Neuronal stem cell (in vitro differentiated cells): ENCODE measurements around the gene CIBAR2.
A peak's percentile ranks its signal among the peaks of the same experiment; 100 is the strongest.

Experiments
- DNase-seq: peaks from one replicate; pipeline ENCODE4 v3.0.0-alpha.2; 2013; ENCODE audit warnings: low spot score
- H2AFZ ChIP-seq: one replicate; pipeline ENCODE4 v1.6.1; 2013; ENCODE audit warnings: mild to moderate bottlenecking, low read length, inconsistent platforms
- H2AK5ac ChIP-seq: 2 replicates; pipeline ENCODE4 v1.6.1; 2013; ENCODE audit warnings: low read depth, mild to moderate bottlenecking, inconsistent platforms, low read length, moderate library complexity, mixed read lengths
- H2BK120ac ChIP-seq: 2 replicates; pipeline ENCODE4 v1.6.1; 2013; ENCODE audit warnings: low read depth, mild to moderate bottlenecking, inconsistent platforms, low read length, moderate library complexity, mixed read lengths
- H2BK12ac ChIP-seq: one replicate; pipeline ENCODE4 v1.6.1; 2013; ENCODE audit warnings: low read length, inconsistent platforms
- H2BK15ac ChIP-seq: 2 replicates; pipeline ENCODE4 v1.6.1; 2013; ENCODE audit warnings: mild to moderate bottlenecking, low read length, inconsistent platforms, mixed read lengths
- H2BK5ac ChIP-seq: one replicate; pipeline ENCODE4 v1.6.1; 2013; ENCODE audit warnings: inconsistent platforms, mild to moderate bottlenecking, low read length, moderate library complexity
- H3K14ac ChIP-seq: one replicate; pipeline ENCODE4 v1.6.1; 2013; ENCODE audit warnings: low read length, inconsistent platforms
- H3K18ac ChIP-seq: 2 replicates; pipeline ENCODE4 v1.6.1; 2013; ENCODE audit warnings: low read length, inconsistent platforms
- H3K23ac ChIP-seq: 2 replicates; pipeline ENCODE4 v1.6.1; 2013; ENCODE audit warnings: low read depth, mild to moderate bottlenecking, mixed read lengths, low read length, inconsistent platforms; ENCODE audit not compliant: poor library complexity
- H3K27ac ChIP-seq: replicated peaks from 3 replicates; pipeline ENCODE4 v1.5.1; 2013; ENCODE audit warnings: low read length, inconsistent platforms
- H3K27me3 ChIP-seq, 3 experiments: 2 replicates each; pipeline ENCODE4 v1.6.1; 2013; ENCODE audit warnings: low read length in 3 of 3, mild to moderate bottlenecking in 2 of 3, inconsistent platforms in 1 of 3, low read depth in 1 of 3, mixed read lengths in 1 of 3, moderate library complexity in 1 of 3; ENCODE audit not compliant: control insufficient read depth in 3 of 3, insufficient read depth in 3 of 3
- H3K36me3 ChIP-seq, 2 donors: replicated peaks in 1 of 2; 2 replicates each; pipeline ENCODE4 v1.6.1; 2013; ENCODE audit warnings: low read length in 2 of 2; ENCODE audit not compliant: control insufficient read depth in 2 of 2, insufficient read depth in 2 of 2
- H3K4ac ChIP-seq: 2 replicates; pipeline ENCODE4 v1.6.1; 2013; ENCODE audit warnings: inconsistent platforms, mild to moderate bottlenecking, low read length, moderate library complexity
- H3K4me1 ChIP-seq, 2 donors: 1 replicate in 1 of 2; 2 replicates in 1 of 2; pipeline ENCODE4 v1.6.1; 2013; ENCODE audit warnings: low read length in 2 of 2, low read depth in 1 of 2; ENCODE audit not compliant: control insufficient read depth in 2 of 2, insufficient read depth in 1 of 2
- H3K4me2 ChIP-seq: one replicate; pipeline ENCODE4 v1.6.1; 2013; ENCODE audit warnings: mild to moderate bottlenecking, low read length, inconsistent platforms; ENCODE audit not compliant: insufficient read depth, poor library complexity, severe bottlenecking
- H3K4me3 ChIP-seq, 2 donors: 2 replicates each; pipeline ENCODE4 v1.5.1; 2013; ENCODE audit warnings: low read length in 2 of 2, mild to moderate bottlenecking in 2 of 2, inconsistent platforms in 1 of 2, moderate library complexity in 1 of 2
- H3K79me1 ChIP-seq: one replicate; pipeline ENCODE4 v1.6.1; 2013; ENCODE audit warnings: low read depth, mild to moderate bottlenecking, inconsistent platforms, low read length, moderate library complexity
- H3K9ac ChIP-seq: one replicate; pipeline ENCODE4 v1.6.1; 2013; ENCODE audit warnings: mild to moderate bottlenecking, low read depth, low read length, inconsistent platforms; ENCODE audit not compliant: poor library complexity
- H3K9me3 ChIP-seq, 2 donors: replicated peaks in 1 of 2; 2 replicates each; pipeline versions ENCODE3 to v1.6.1; 2013; ENCODE audit warnings: low read length in 2 of 2, mild to moderate bottlenecking in 2 of 2, inconsistent platforms in 1 of 2, low read depth in 1 of 2, mixed read lengths in 1 of 2, moderate library complexity in 1 of 2; ENCODE audit not compliant: control insufficient read depth in 2 of 2, insufficient read depth in 1 of 2
- H4K8ac ChIP-seq: one replicate; pipeline ENCODE4 v1.6.1; 2013; ENCODE audit warnings: low read depth, mild to moderate bottlenecking, inconsistent platforms, low read length, moderate library complexity
- H4K91ac ChIP-seq: one replicate; pipeline ENCODE4 v1.6.1; 2013; ENCODE audit warnings: low read length, low read depth, mild to moderate bottlenecking, inconsistent platforms; ENCODE audit not compliant: poor library complexity
- WGBS, 2 donors: extraction: QIAGEN DNeasy Blood & Tissue Kit; methylation state at CpG; one replicate each; pipeline ENCODE4 v1.1.7; 2013; ENCODE audit warnings: missing lambda C conversion rate in 2 of 2, mixed read lengths in 1 of 2; ENCODE audit not compliant: insufficient read length in 2 of 2, insufficient replicate concordance in 1 of 2; ENCODE audit errors: extremely low coverage in 2 of 2; 5-methylcytosine and 5-hydroxymethylcytosine counted together

CIBAR2 gene

GRCh38 chr16:85151079-85151602, 38.9 kb upstream of the CIBAR2 start:
- Histone ChIP-seq H3K36me3 (no peaks in the 10 kb centered on the region), H3K18ac (peak overlapping the region; percentile 92), H3K9me3 (no peaks in the 10 kb centered on the region), H4K8ac (no peak overlapping the region), H3K14ac (no peak overlapping the region), H2AK5ac (peak overlapping the region; percentile 87), H3K4me3 (no peak overlapping the region), H2BK12ac (peak overlapping the region; percentile 86), H3K4ac (no peak overlapping the region), H2AFZ (peak overlapping the region; percentile 37), H3K27ac (no peak overlapping the region), H3K23ac (peak overlapping the region; percentile 66), H2BK15ac (peak overlapping the region; percentile 91), H3K4me2 (no peak overlapping the region), H2BK5ac (no peak overlapping the region), H3K4me1 (peaks cover 0 to 28% of the 10 kb centered on the region in 2 donors), H3K9ac (peak overlapping the region; percentile 73), H3K79me1 (no peaks in the 10 kb centered on the region), H2BK120ac (no peak overlapping the region), H4K91ac (no peak overlapping the region), H3K27me3 (peaks cover 0 to 28% (median 0%) of the 10 kb centered on the region in 3 experiments)
- no peak for DNase-seq
- no CpG with 5 or more reads among the region's 11 CpGs for WGBS, 2 donors

DNA sequence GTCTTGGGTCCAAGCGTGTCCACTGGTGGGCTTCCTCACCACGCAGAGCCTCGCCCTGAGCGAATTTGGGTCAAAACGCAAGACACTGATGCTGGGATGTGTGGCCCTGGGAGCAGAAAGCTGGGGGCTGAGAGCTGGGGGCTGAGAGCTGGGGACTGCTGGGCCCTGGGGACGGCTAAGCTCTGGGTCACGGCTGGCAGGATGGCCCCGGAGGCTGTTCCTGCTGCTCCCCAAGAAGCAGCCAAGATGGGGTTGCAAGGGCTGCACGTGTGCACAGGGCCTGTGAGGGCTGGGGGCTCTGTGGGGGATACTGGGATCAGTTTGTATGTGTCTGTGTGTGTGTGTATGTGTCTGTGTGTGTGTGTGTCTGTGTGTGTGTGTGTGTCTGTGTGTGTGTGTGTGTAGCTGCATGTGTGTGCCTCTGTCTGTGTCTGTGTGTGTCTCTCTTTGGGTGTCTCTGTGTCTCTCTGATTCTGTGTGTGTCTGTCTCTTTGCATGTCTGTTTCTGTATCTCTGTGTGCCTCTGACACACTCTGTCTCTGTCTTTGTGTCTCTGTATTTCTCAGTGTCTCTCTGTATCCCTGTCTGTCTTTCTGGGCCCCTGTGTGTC, 38.2 kb upstream of the CIBAR2 start:
- H3K79me1 ChIP-seq = no peaks in the 10 kb centered on the region
- H3K9ac ChIP-seq = peak overlapping the region; percentile 34
- H4K8ac ChIP-seq = no peak overlapping the region
- H3K4me1 ChIP-seq = peaks cover 0 to 28% of the 10 kb centered on the region in 2 donors
- H3K18ac ChIP-seq = peak overlapping the region; percentile 81
- H3K4me3 ChIP-seq = no peak overlapping the region
- H3K4me2 ChIP-seq = no peak overlapping the region
- no peak overlapping the region for H2AFZ ChIP-seq
- peaks cover 0 to 26% (median 0%) of the 10 kb centered on the region in 3 experiments for H3K27me3 ChIP-seq
- WGBS, 2 donors = no CpG with 5 or more reads among the region's 9 CpGs
- H3K4ac ChIP-seq = no peak overlapping the region
- peak overlapping the region; percentile 82 for H2BK15ac ChIP-seq
- H2AK5ac ChIP-seq = peak overlapping the region; percentile 96
- no peak for DNase-seq
- no peaks in the 10 kb centered on the region for H3K36me3 ChIP-seq
- no peak overlapping the region for H3K27ac ChIP-seq
- no peak overlapping the region for H4K91ac ChIP-seq
- H2BK12ac ChIP-seq = peak overlapping the region; percentile 60
- peak overlapping the region; percentile 57 for H3K23ac ChIP-seq
- peak overlapping the region; percentile 79 for H3K14ac ChIP-seq
- peak overlapping the region; percentile 51 for H2BK120ac ChIP-seq
- no peaks in the 10 kb centered on the region for H3K9me3 ChIP-seq
- H2BK5ac ChIP-seq = no peak overlapping the region

GRCh38 chr16:85149776-85150175, 37.5 kb upstream of the CIBAR2 start:
- no peak overlapping the region for H3K27ac ChIP-seq
- peak overlapping the region; percentile 96 for H2AK5ac ChIP-seq
- H3K18ac ChIP-seq = peak overlapping the region; percentile 81
- H2BK12ac ChIP-seq = no peak overlapping the region
- H4K91ac ChIP-seq = no peak overlapping the region
- H3K79me1 ChIP-seq = no peaks in the 10 kb centered on the region
- peak overlapping the region; percentile 51 for H2BK120ac ChIP-seq
- no CpG with 5 or more reads among the region's 14 CpGs for WGBS, 2 donors
- H2BK15ac ChIP-seq = peak overlapping the region; percentile 82
- DNase-seq = no peak
- peak overlapping the region; percentile 79 for H3K14ac ChIP-seq
- H3K4me1 ChIP-seq = peaks cover 0 to 28% of the 10 kb centered on the region in 2 donors
- H3K4me2 ChIP-seq = no peak overlapping the region
- H3K9ac ChIP-seq = no peak overlapping the region
- H3K36me3 ChIP-seq = no peaks in the 10 kb centered on the region
- no peak overlapping the region for H2AFZ ChIP-seq
- H4K8ac ChIP-seq = no peak overlapping the region
- peak overlapping the region; percentile 57 for H3K23ac ChIP-seq
- H3K4me3 ChIP-seq = no peak overlapping the region
- H3K27me3 ChIP-seq = peaks cover 0 to 23% (median 0%) of the 10 kb centered on the region in 3 experiments
- no peak overlapping the region for H2BK5ac ChIP-seq
- H3K9me3 ChIP-seq = no peaks in the 10 kb centered on the region
- no peak overlapping the region for H3K4ac ChIP-seq

DNA sequence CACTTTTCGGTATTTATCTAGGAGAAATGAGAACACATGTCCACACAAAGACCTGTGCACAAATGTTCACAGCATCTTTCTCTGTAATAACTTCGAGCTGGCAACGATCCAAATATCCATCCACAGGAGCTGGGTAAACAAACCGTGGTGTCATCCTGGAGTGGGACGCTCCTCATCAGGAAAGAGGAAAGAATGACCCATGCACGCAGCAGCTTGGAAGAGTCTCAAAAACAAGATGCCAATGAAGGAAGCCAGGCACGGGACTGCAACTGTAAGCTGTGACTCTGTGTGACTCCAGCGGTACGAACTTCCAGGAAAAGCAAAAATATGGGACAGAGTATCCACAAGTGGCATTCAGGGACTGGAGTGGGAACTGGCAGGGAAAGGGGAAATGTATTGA, 36.7 kb upstream of the CIBAR2 start:
- H2BK5ac ChIP-seq = no peak overlapping the region
- no peak overlapping the region for H3K18ac ChIP-seq
- no peaks in the 10 kb centered on the region for H3K36me3 ChIP-seq
- no peak overlapping the region for H3K9ac ChIP-seq
- H4K8ac ChIP-seq = no peak overlapping the region
- H2AK5ac ChIP-seq = no peak overlapping the region
- no peak overlapping the region for H2BK15ac ChIP-seq
- H3K4me1 ChIP-seq = peaks cover 0 to 28% of the 10 kb centered on the region in 2 donors
- H2AFZ ChIP-seq = no peak overlapping the region
- no peak overlapping the region for H3K4me2 ChIP-seq
- H3K79me1 ChIP-seq = no peaks in the 10 kb centered on the region
- peaks cover 0 to 17% (median 0%) of the 10 kb centered on the region in 3 experiments for H3K27me3 ChIP-seq
- no peak overlapping the region for H4K91ac ChIP-seq
- no peak overlapping the region for H3K27ac ChIP-seq
- H2BK12ac ChIP-seq = no peak overlapping the region
- WGBS, 2 donors = no CpG with 5 or more reads among the region's 9 CpGs
- H3K9me3 ChIP-seq = no peaks in the 10 kb centered on the region
- H3K4ac ChIP-seq = no peak overlapping the region
- no peak overlapping the region for H3K14ac ChIP-seq
- no peak overlapping the region for H3K23ac ChIP-seq
- no peak overlapping the region for H2BK120ac ChIP-seq
- no peak for DNase-seq
- H3K4me3 ChIP-seq = no peak overlapping the region
